Measurements from ENCODE around the gene EFHC1. TPM values are rescaled to one million over a fixed set of nuclear protein-coding genes. Genes with fewer than 3 reads are reported as not detected.

Gene EFHC1
- total and polyA plus RNA-seq, 8 donors: 7.2 to 54.3 (median 35.5) TPM

DNA sequence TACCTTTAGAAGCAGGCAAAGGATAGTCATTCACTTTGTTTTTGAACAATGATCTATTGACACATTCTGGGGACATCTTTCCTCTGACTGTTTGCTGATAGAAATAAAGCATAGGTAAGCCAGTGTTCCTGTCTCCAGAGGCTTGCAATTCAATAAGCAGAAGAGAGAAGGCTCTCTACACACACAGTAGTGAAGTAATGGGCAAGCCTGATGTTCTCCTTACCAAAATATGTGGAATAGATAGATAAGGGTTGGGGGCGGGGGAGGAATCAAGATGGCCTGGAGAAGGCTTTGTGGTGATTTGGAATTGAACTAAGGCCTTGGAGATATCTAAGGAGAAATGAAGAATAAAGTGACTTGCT, 30.9 kb upstream of the EFHC1 start:
- no peaks in the 10 kb centered on the region for H3K27me3 ChIP-seq
- H3K4me3 ChIP-seq: no peak overlapping the region
- peak overlapping the region; percentile 61 to 85 (median 69) for H3K27ac ChIP-seq
- TF ChIP-seq POLR2AphosphoS5 (IDR thresholded peaks at IDR 0.05) (no peak), POLR2A (IDR thresholded peaks at IDR 0.05) (no peak), EP300 (IDR thresholded peaks at IDR 0.05) (no peak)
- TF ChIP-seq, protein P1, sequence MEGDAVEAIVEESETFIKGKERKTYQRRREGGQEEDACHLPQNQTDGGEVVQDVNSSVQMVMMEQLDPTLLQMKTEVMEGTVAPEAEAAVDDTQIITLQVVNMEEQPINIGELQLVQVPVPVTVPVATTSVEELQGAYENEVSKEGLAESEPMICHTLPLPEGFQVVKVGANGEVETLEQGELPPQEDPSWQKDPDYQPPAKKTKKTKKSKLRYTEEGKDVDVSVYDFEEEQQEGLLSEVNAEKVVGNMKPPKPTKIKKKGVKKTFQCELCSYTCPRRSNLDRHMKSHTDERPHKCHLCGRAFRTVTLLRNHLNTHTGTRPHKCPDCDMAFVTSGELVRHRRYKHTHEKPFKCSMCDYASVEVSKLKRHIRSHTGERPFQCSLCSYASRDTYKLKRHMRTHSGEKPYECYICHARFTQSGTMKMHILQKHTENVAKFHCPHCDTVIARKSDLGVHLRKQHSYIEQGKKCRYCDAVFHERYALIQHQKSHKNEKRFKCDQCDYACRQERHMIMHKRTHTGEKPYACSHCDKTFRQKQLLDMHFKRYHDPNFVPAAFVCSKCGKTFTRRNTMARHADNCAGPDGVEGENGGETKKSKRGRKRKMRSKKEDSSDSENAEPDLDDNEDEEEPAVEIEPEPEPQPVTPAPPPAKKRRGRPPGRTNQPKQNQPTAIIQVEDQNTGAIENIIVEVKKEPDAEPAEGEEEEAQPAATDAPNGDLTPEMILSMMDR (IDR thresholded peaks at IDR 0.05): no peak
- 34 to 72% (median 47%) methylated on average over 1 of the region's 1 CpG for WGBS, 5 donors
- H3K36me3 ChIP-seq: no peaks in the 10 kb centered on the region
- DNase-seq: no peak
- intact Hi-C loops (cut with DNase I; ENCODE audit: low total_unique reads): no loop called here
- H3K9me3 ChIP-seq: no peaks in the 10 kb centered on the region
- H3K4me1 ChIP-seq: peaks cover 18 to 41% (median 25%) of the 10 kb centered on the region in 4 donors

DNA sequence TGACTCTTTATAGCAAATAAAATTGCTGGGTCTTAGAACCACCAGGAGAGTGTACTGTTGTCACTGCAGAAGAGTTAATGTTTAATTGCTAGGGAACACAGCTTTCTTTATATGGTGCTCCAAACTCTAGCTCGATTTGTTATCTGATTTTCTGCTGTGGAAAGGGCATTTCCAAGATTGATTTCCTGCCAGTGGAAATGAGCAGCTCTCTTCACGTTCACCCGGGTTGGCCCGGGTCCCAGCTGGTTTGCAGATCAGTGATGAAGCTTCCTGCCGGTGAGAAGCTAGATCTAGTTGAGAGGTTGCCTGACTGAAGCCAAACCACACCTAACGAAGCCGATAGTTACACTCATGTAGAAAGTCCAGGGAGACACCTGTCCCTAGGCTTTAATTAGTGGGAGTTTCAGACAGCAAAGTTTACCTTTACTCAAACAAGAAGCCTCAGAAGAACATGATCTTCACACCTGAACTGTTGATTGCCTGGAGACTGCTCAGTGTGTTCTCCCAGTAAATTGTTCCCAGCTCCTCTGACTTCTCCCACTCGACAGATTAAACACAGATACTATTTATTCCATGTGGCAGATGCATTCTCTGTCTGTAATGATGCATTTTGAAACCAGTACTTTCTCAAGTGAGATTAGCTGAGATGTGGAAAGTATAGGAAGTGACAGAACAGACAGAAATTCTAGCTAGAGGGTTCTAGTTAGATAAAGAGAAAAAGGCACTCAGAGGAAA, 30.3 kb upstream of the EFHC1 start:
- no peak for TF ChIP-seq EP300 (IDR thresholded peaks at IDR 0.05)
- no peak for TF ChIP-seq POLR2A (IDR thresholded peaks at IDR 0.05)
- TF ChIP-seq POLR2AphosphoS5 (IDR thresholded peaks at IDR 0.05): peak in 2 of 3 donors; percentile 49 to 70
- H3K27ac ChIP-seq: peak overlapping the region; percentile 22 to 85 (median 69)
- no peak overlapping the region for H3K4me3 ChIP-seq
- peaks cover 18 to 37% (median 25%) of the 10 kb centered on the region in 4 donors for H3K4me1 ChIP-seq
- intact Hi-C loops (cut with DNase I; ENCODE audit: low total_unique reads): no loop called here
- WGBS, 5 donors: 3 to 10% (median 7%) methylated on average over 8 of the region's 8 CpGs
- DNase-seq: peak; percentile 87 to 89
- no peaks in the 10 kb centered on the region for H3K27me3 ChIP-seq
- H3K9me3 ChIP-seq: no peaks in the 10 kb centered on the region
- no peaks in the 10 kb centered on the region for H3K36me3 ChIP-seq

DNA sequence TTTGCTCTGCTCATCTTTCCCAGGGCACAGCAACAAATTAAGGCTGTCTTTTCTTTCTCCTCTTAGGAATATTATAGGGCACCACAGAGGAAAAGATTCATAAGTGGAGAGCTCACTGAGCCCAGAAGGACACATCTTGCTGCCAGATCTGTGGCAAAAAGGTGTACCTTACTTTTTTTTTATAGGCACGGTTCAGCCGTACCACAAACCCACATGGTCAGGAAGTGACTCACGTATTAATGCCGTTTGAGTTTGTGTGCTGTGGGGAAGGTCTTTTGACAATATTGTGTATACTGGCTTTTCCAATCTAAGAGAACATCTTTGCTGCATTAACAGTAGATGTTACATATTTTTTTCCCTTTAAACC, 29.8 kb upstream of the EFHC1 start:
- H3K4me1 ChIP-seq: peaks cover 18 to 37% (median 25%) of the 10 kb centered on the region in 4 donors
- no peak overlapping the region for H3K4me3 ChIP-seq
- H3K27me3 ChIP-seq: no peaks in the 10 kb centered on the region
- peak in 2 of 3 donors; percentile 23 to 34 for TF ChIP-seq POLR2AphosphoS5 (IDR thresholded peaks at IDR 0.05)
- TF ChIP-seq POLR2A (IDR thresholded peaks at IDR 0.05): no peak
- TF ChIP-seq, protein P1 (IDR thresholded peaks at IDR 0.05): no peak
- WGBS, 5 donors: 9 to 18% (median 15%) methylated on average over 4 of the region's 4 CpGs
- intact Hi-C loops (cut with DNase I; ENCODE audit: low total_unique reads): no loop called here
- no peaks in the 10 kb centered on the region for H3K36me3 ChIP-seq
- no peaks in the 10 kb centered on the region for H3K9me3 ChIP-seq
- peak overlapping the region in 4 of 5 donors; percentile 61 to 85 (median 74) for H3K27ac ChIP-seq
- peak in 1 of 2 donors; percentile 73 for DNase-seq

DNA sequence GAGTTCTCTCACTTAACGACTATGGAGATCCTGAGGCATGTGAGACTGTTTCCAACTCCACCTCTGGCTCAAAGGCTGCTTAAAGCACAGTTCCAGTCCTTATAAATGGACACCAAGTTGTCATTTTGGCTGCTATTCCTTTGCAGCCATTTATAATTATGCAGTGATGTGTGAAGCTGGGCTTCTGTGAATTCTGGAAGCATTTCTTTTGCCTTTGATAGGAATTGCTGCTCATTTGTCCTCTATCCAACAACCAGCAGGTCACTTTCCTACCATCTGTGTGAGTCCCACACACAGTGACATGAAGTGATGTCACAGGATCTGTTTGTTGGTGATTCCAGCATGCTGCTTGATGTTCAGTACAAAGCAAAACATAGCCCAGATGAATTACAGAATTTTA, 28.5 kb upstream of the EFHC1 start:
- no peaks in the 10 kb centered on the region for H3K27me3 ChIP-seq
- WGBS, 5 donors: 73 to 100% (median 87%) methylated on average over 1 of the region's 1 CpG
- no peaks in the 10 kb centered on the region for H3K36me3 ChIP-seq
- intact Hi-C loops (cut with DNase I; ENCODE audit: low total_unique reads): no loop called here
- no peak overlapping the region for H3K4me3 ChIP-seq
- TF ChIP-seq, protein P1 (IDR thresholded peaks at IDR 0.05): no peak
- TF ChIP-seq EP300 (IDR thresholded peaks at IDR 0.05) (no peak), POLR2AphosphoS5 (IDR thresholded peaks at IDR 0.05) (no peak), POLR2A (IDR thresholded peaks at IDR 0.05) (no peak)
- H3K27ac ChIP-seq: peak overlapping the region in 1 of 5 donors; percentile 34
- DNase-seq: no peak
- H3K4me1 ChIP-seq: peaks cover 18 to 46% (median 27%) of the 10 kb centered on the region in 4 donors
- no peaks in the 10 kb centered on the region for H3K9me3 ChIP-seq

DNA sequence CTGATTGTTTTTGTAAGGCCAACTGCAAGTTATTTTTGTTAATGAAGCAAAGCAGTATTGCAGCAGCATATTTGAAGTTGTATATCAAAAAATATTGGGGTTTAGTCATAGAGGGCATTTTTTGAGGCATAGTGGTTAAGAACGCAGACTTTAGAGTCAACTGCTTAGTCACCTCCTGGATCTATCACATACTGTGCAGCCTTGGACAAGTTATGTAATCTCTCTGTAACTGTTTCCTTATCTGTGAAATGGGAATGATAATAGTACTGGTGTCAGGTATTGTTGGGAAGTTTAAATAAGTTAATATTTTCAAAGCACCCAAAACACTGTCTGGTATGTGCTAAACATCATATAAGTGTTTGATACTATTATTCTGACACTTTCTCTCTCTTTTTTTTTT, 27.2 kb upstream of the EFHC1 start:
- intact Hi-C loops (cut with DNase I; ENCODE audit: low total_unique reads): no loop called here
- 66 to 74% (median 68%) methylated on average over 1 of the region's 1 CpG for WGBS, 5 donors
- Histone ChIP-seq H3K36me3 (no peaks in the 10 kb centered on the region), H3K27ac (no peak overlapping the region), H3K4me3 (no peak overlapping the region), H3K4me1 (peaks cover 18 to 49% (median 27%) of the 10 kb centered on the region in 4 donors), H3K27me3 (no peaks in the 10 kb centered on the region), H3K9me3 (no peaks in the 10 kb centered on the region)
- no peak for DNase-seq
- TF ChIP-seq POLR2A (IDR thresholded peaks at IDR 0.05): no peak
- TF ChIP-seq EP300 (IDR thresholded peaks at IDR 0.05): no peak
- TF ChIP-seq, protein P1 (IDR thresholded peaks at IDR 0.05): no peak
- no peak for TF ChIP-seq POLR2AphosphoS5 (IDR thresholded peaks at IDR 0.05)
